Liver (tissue), 3 donors: Measurements from ENCODE around the gene TOLLIP.

ENCODE experiments used
- CTCF ChIP-seq: fragments of 150-350 bp; IDR thresholded peaks from 2 replicates; pipeline ENCODE4 v1.5.1; 2017; ENCODE audit warnings: improper control_type of control experiment, low read depth, low read length; ENCODE audit not compliant: missing input control
- JUND ChIP-seq, 2 donors: IDR thresholded peaks; 2 replicates each; pipeline ENCODE4 v1.6.1; 2016; ENCODE audit warnings: antibody characterized with exemption in 2 of 2
- REST ChIP-seq: IDR thresholded peaks from 2 replicates; pipeline ENCODE4 v1.6.1; 2016; ENCODE audit warnings: antibody characterized with exemption, mild to moderate bottlenecking
- donor health status: healthy.
- donor health status: healthy.

- TF ChIP-seq CTCF (no peak), REST (no peak), JUND (IDR thresholded peaks at IDR 0.05) (no peak)
Measured at GRCh38 chr11:1255151-1255550, 54.3 kb downstream of the TOLLIP start.
